ENCODE results near the gene POLR1D.

DNA sequence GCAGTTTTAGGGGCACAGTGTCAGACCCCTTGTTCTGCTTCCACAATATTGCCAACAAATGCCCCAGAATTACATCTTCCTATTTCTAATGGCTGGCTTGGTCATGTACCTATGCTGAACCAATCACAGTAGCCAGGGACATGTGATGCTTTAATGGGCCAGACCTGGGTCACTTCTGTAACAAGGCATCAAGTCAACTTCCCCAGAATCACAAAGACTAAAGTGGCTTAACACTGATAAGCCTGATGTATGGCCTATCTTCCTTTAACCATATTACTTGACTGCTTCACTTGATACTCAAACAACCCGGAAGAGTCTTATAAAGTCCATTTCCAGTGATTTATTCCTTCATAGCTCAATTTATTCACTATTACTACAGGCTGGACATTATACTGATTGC is 21.0 kb upstream of the POLR1D start:
- no peak for TF ChIP-seq EZH2 (IDR thresholded peaks at IDR 0.05; ENCODE audit: low read length)
- TF ChIP-seq, protein P1, sequence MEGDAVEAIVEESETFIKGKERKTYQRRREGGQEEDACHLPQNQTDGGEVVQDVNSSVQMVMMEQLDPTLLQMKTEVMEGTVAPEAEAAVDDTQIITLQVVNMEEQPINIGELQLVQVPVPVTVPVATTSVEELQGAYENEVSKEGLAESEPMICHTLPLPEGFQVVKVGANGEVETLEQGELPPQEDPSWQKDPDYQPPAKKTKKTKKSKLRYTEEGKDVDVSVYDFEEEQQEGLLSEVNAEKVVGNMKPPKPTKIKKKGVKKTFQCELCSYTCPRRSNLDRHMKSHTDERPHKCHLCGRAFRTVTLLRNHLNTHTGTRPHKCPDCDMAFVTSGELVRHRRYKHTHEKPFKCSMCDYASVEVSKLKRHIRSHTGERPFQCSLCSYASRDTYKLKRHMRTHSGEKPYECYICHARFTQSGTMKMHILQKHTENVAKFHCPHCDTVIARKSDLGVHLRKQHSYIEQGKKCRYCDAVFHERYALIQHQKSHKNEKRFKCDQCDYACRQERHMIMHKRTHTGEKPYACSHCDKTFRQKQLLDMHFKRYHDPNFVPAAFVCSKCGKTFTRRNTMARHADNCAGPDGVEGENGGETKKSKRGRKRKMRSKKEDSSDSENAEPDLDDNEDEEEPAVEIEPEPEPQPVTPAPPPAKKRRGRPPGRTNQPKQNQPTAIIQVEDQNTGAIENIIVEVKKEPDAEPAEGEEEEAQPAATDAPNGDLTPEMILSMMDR (optimal IDR thresholded peaks at IDR 0.05 in 1 of 3, IDR thresholded peaks at IDR 0.05 in 1 of 3, conservative IDR thresholded peaks at IDR 0.05 in 1 of 3; ENCODE audit: extremely low read depth in 1 of 3, insufficient read depth in 2 of 3, low read length in 3 of 3), result no peak
